NCI-H774 (cell line): ENCODE results near the gene APOL1.
"Not testable (repeated sequence)": the region's sequence is repeated elsewhere in the genome, so short reads cannot be mapped to it uniquely, and the experiment has no call there.

Source experiments
- DNase-seq: peaks from one replicate; lab custom pipeline; 2025; lab: John Stamatoyannopoulos, UW

APOL1 gene

GRCh38 chr22:36252754-36253522, at the start of gene APOL1:
Gene APOL1, plus strand, starts transcription at chr22:36253133. Its CDS starts 1,823 bp downstream, at chr22:36254956.
- DNase-seq: no peak

DNA sequence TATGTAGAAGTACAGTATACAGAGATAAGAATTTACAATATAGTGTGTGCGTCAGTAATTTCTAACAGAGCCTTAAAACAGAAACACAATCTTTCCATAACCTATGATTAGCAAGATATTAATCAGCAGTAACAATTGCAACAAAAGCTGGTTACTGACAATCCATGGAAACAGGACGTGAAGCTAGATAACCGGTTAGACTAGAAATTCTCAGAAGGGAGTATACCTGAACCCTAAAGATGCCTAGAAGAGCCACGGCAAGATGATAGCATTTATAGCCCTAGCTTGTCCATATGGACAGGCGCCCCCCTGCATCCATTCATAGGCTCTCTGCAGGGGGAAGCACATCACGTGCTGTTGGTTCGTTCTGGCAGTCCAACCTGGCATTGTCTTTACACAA, 49.5 kb upstream of the APOL1 start:
- DNase-seq: not testable (repeated sequence)

GRCh38 chr22:36204001-36204631, 48.8 kb upstream of the APOL1 start:
- no peak for DNase-seq

DNA sequence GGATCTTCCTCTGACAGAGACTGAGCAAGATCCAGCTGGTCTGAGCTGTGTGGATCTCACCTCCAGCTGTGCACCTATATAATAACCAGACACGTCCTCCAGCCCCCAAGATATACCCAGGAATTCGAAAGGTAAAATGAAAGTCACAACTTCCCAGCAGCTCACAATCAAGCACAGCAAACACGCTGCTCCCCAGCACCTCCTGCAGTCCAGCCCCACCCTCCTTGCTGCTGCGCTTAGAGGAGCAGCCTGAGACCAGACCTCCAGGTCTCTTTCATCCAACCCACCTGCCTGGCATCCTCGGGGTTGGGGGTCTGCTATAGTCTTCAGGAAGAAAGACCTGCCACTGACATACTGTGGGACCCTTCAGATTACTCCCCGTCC, 48.3 kb upstream of the APOL1 start:
- no peak for DNase-seq

GRCh38 chr22:36205573-36205972, 47.4 kb upstream of the APOL1 start:
- not testable (repeated sequence) for DNase-seq

DNA sequence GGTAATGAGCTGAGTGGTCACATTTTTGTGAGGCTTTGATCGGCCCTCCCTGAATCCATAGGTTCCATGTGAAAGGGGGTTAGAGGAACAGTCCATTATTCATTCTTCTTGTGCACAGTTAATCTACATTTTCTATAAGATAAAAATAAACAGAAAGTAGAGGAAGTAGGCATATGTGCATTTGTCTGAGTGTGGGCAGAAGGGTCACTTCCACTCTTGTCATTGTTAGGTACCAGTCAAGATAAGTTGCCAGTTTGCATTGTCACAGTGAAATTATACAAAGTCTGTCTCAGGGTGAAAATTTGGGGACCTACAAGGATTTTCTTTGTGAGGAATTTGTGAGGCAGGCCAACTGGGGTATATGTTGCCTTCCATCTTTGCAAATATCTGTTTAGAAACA, 46.7 kb upstream of the APOL1 start:
- DNase-seq: no peak

DNA sequence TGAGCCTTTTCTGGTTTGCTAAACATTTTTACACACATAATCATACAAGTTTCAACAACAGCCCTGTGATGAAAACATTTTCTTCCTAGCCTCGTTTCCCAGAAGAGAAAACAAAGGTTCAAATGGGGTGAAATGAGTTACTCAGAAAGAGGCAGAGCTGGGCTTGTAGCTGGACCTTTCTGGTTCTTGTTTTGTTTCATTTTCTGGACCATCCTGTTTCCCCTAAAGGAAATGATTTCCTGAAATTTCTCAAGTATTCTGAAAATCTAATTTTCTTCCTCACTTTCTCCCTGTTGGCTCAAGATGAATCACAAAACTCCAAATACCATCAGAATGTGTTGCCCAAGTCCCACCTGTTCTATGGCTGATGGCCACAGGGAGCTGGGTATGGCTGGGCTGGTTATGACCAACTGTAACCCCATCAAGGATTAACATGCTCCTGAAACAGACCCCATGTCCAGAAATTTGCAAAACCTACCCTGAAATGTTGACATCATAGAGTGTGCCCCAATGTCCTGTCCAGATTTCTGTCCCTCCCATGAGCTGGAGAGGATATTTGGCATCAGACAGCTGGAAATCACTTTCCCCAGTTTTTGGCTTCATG, 44.7 kb upstream of the APOL1 start:
- DNase-seq: no peak

- no peak for DNase-seq
Observed at GRCh38 chr22:36208914-36209313, 44.0 kb upstream of the APOL1 start.

DNA sequence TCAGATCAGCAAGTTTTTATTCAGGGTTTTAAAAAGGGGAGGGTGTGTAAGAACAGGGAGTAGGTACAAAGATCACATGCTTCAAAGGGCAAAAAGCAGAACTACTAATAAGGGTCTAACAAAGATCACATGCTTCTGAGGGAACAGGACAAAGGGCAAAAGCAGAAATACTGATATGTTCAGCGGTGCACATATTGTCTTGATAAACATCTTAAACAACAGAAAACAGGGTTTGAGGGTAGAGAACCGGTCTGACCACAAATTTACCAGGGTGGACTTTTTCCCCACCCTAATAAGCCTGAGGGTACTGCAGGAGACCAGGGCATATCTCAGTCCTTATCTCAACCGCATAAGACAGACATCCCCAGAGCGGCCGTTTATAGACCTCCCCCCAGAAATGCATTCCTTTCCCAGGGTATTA, 43.4 kb upstream of the APOL1 start:
- DNase-seq: not testable (repeated sequence)

- no peak for DNase-seq
Observed at GRCh38 chr22:36210224-36210623, 42.7 kb upstream of the APOL1 start.

GRCh38 chr22:36211237-36211861, 41.6 kb upstream of the APOL1 start:
- DNase-seq: no peak

GRCh38 chr22:36212901-36213300, 40.0 kb upstream of the APOL1 start:
- no peak for DNase-seq

- no peak for DNase-seq
Observed at GRCh38 chr22:36213586-36213985, 39.3 kb upstream of the APOL1 start.

GRCh38 chr22:36215981-36216380, 37.0 kb upstream of the APOL1 start:
- DNase-seq: no peak

- no peak for DNase-seq
Observed at GRCh38 chr22:36218648-36219193, 34.2 kb upstream of the APOL1 start.

GRCh38 chr22:36220451-36220921, 32.4 kb upstream of the APOL1 start:
- DNase-seq: no peak

DNA sequence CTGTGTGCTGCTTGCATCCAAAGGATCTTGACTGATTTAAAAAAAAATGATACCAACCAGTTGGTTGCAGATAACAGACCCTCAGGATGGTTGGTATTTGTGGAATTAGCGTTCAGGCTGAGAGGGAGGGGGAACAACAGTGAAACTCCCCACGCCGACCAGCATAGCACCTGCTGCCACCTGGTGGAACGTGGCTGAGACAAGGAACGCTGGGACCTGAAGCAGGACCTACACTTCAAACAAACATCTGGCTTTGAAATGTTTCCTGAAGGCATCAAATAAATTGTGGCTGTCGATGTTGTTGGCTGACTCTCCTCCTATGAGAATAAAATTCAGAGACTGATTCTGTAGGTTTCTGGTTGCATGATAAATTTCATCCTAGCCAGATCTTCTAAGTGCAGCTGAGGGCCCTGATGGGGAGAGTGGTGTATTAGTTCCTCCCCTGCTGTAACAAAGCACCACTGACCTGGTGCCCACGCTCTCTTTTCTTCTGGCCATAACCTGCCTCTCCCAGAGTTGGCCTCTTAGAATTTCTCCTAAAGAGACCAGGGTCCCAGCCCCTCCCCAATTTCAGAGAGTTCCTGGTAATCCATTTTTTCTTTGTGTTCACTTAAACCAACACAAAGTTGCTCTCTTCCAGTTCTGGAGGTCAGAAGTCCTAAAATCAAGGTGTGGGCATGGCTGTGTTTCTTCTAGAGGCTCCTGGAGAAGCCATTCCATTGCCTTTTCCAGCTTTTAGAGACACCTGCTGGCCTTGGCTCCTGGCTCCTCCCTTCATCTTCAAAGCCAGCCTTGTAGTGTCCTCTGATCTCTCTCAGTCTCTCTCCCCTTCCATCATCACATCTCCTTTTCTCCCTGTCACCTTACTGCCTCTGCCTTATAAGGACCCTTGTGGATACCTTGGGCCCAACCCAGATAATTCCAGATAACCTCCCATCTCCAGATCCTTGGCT, 30.9 kb upstream of the APOL1 start:
- no peak for DNase-seq

- DNase-seq: no peak
Observed at GRCh38 chr22:36222887-36223450, 30.0 kb upstream of the APOL1 start.

DNA sequence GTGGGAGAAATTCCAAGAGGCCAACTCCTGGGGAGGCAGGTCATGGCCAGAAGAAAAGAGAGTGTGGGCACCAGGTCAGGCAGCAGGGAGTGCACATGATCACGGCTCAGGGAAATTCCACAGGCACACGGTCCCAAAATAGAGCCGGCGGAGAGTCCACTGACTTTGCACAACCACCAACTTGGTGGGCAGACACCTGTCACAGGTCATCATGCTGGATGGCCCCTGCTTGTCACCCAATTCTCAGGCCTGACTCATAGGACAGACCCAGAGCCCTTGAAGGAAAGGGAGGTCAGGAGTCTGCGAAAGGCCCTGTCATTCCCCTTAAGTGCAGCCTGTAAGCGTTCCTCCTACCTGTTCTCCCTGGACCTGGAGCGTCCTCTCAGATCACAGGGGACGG, 29.4 kb upstream of the APOL1 start:
- no peak for DNase-seq

DNA sequence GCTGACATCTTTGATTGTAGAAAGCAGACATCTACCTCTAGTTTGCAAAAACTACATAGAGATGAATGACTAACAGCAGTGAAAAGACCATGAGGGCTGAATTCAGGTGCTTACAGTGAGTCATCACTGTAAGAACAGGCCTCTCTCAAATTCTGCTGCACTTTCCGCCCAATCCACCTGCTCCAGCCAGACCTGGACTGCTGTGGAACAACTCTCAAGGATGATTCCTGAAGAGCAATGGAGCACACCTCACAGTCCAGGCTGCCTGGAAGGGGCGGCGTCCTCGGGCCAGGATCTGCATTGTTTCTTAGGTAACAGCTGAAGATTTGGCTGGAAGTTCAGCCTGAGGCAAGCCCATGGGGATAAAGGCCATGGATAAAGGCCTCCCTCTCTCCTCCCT, 28.7 kb upstream of the APOL1 start:
- DNase-seq: no peak
